BJ (cell line): ENCODE measurements around the gene VRK2. TPM values are rescaled to one million over a fixed set of nuclear protein-coding genes. Genes with fewer than 3 reads are reported as not detected.

Source experiments
- CTCF ChIA-PET: fragments of 350-600 bp; formaldehyde crosslinking; extraction: SDS; loops from one replicate; lab custom pipeline; 2021; ENCODE audit warnings: antibody characterized with exemption, inconsistent platforms; lab: Yijun Ruan, JAX
- POLR2A ChIA-PET: fragments of 300-600 bp; sonication (Branson Sonifier 250); formaldehyde crosslinking; extraction: SDS; loops from one replicate; lab custom pipeline; 2021; ENCODE audit warnings: antibody characterized with exemption; lab: Charles Lee
- DNase-seq: peaks from one replicate; pipeline ENCODE4 v3.0.0-alpha.2; 2011; ENCODE audit warnings: low read depth
- H3K27me3 ChIP-seq: 2 replicates; pipeline ENCODE4 v1.6.0; 2011; ENCODE audit warnings: low read length; ENCODE audit not compliant: control insufficient read depth, insufficient read depth
- H3K36me3 ChIP-seq: 2 replicates; pipeline ENCODE4 v1.5.1; 2011; ENCODE audit warnings: low read length; ENCODE audit not compliant: control insufficient read depth, insufficient read depth
- H3K4me3 ChIP-seq: 2 replicates; pipeline ENCODE4 v1.5.1; 2011; ENCODE audit warnings: low read depth, mild to moderate bottlenecking, control low read depth, low read length
- CTCF ChIP-seq: IDR thresholded peaks from 2 replicates; pipeline ENCODE4 v1.5.1; 2011; ENCODE audit warnings: low read depth, mild to moderate bottlenecking, control low read depth, inconsistent platforms, low read length, moderate library complexity; ENCODE audit not compliant: insufficient read depth
- polyA plus RNA-seq: library from polyadenylated mRNA; depleted of rRNA; stranded (reverse); fragments of >200 nt; gene quantifications from 2 replicates; pipeline ENCODE4 v1.2.3, GENCODE V29; 2011; rRNA removed

Gene VRK2
- polyA plus RNA-seq, 1 experiment, result 11.9 TPM

DNA sequence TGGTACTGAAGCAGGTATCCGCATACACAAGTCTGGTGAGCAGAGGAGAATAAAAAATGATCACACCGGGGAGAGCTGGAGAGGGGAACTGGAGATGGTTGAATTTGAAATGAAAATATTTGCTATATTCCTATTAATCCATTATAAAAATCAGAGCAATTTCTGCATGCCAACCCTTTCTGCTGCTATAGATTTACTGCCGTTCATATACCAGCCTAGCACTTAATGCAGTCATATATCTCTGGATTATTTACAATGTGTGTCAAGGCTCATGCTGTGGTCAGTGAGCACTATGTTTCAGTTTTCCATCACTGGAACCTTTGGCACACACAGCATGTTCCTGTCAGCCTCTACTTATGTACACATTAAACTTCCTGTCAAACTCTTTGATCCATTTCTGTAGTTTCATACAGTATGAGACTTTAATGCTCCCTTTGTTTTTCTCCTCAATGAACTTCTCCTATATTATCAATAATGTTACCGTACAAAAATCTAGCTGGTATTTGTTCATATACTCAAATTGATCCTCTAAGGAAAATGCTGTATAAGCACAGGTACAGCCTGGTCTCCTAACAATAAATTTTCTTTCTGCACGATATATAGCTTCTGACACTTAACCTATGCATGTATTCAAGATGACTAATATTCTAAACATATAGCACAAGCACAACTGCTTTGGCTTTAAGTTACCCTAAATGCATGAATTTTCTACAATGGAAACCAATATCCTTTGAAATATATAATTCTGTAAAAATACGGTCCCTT lies 157.8 kb downstream of the VRK2 start:
- ChIA-PET POLR2A (no interaction called here), CTCF (interaction anchor here (2.2 kb wide), 1 partner anchor 10 kb away, joined by 6 read pairs; no protein-coding TSS in a partner anchor)
- H3K4me3 ChIP-seq, result no peak overlapping the region
- no peak for TF ChIP-seq CTCF
- H3K36me3 ChIP-seq, result no peaks in the 10 kb centered on the region
- no peaks in the 10 kb centered on the region for H3K27me3 ChIP-seq
- no peak for DNase-seq

DNA sequence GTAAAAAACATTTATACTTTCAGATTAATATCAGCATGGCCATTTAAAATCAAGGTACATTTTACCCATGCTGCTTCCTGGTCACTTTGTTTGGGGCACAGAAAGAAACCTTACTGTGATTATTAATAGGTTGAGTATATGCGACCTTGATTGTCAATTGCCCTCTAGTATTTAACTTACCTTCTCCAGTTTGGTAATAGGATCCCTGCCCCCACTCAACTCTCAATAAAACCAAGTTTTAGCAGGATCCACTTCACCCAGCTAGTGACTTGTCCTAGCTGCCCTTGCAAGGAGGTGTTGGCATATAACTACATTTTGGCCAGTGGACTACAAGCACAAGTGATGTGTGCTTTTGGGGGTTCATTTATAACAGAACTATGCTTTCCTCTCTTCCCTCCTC lies 160.2 kb downstream of the VRK2 start:
- no peak for DNase-seq
- CTCF ChIA-PET, result no interaction called here
- Histone ChIP-seq H3K27me3 (no peaks in the 10 kb centered on the region), H3K36me3 (0 out of 2 replicates have a peak, but pooled peaks cover 1% of the 10 kb centered on the region), H3K4me3 (no peak overlapping the region)
- POLR2A ChIA-PET, result no interaction called here
- no peak for TF ChIP-seq CTCF

DNA sequence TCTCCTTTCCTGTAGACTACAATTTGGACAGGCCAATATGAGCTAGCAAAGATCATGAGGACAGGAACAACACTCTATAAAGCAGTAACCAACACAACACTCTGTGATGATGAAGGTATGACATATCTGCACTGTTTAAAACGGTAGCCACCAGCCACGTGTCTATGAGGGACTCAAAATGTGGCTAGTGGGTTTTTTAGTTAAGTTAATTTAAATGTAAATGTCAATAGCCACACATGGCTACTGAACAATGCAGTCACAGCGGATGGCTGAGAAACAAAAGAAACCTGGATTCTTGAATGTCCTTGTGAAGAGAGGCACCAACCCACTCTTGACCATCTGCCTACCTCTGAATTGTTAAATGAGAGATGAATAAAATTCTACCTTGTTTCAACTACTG lies 160.6 kb downstream of the VRK2 start:
- POLR2A ChIA-PET, result no interaction called here

More for the DNA sequence above, 160.6 kb downstream of the VRK2 start:
- no peak for TF ChIP-seq CTCF
- Histone ChIP-seq H3K27me3 (no peaks in the 10 kb centered on the region), H3K36me3 (0 out of 2 replicates have a peak, but pooled peaks cover 1% of the 10 kb centered on the region), H3K4me3 (no peak overlapping the region)
- DNase-seq, result no peak
- CTCF ChIA-PET, result interaction anchor here (0.6 kb wide), 1 partner anchor 208 kb away, joined by 3 read pairs; no protein-coding TSS in a partner anchor

Other genes with a start within 250 kb of the VRK2 start
- 6.4 and 10.1 TPM in 2 replicates for gene FANCL, start 194.5 kb downstream of the VRK2 start, polyA plus RNA-seq